CD4-positive, alpha-beta T cell treated with Interleukin-21 for 1 hour (primary cell): Measurements from ENCODE around the gene CX3CL1.
"Not testable (repeated sequence)": the region's sequence is repeated elsewhere in the genome, so short reads cannot be mapped to it uniquely, and the experiment has no call there.

Experiments used
- DNase-seq: peaks from one replicate; pipeline ENCODE4 v3.0.0-alpha.2; 2020

Gene CX3CL1

DNA sequence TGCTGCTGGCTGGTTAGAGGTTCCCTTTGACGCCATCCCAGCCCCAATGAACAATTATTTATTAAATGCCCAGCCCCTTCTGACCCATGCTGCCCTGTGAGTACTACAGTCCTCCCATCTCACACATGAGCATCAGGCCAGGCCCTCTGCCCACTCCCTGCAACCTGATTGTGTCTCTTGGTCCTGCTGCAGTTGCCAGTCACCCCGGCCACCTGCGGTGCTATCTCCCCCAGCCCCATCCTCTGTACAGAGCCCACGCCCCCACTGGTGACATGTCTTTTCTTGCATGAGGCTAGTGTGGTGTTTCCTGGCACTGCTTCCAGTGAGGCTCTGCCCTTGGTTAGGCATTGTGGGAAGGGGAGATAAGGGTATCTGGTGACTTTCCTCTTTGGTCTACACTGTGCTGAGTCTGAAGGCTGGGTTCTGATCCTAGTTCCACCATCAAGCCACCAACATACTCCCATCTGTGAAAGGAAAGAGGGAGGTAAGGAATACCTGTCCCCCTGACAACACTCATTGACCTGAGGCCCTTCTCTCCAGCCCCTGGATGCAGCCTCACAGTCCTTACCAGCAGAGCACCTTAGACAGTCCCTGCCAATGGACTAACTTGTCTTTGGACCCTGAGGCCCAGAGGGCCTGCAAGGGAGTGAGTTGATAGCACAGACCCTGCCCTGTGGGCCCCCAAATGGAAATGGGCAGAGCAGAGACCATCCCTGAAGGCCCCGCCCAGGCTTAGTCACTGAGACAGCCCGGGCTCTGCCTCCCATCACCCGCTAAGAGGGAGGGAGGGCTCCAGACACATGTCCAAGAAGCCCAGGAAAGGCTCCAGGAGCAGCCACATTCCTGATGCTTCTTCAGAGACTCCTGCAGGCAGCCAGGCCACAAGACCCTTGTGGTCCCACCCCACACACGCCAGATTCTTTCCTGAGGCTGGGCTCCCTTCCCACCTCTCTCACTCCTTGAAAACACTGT, 11.3 kb downstream of the CX3CL1 start:
- no peak for DNase-seq

GRCh38 chr16:57384248-57385070, 12.2 kb downstream of the CX3CL1 start:
- DNase-seq = no peak

- DNase-seq = no peak
Observed at GRCh38 chr16:57385083-57385482, 12.8 kb downstream of the CX3CL1 start.

GRCh38 chr16:57386381-57386951, 14.2 kb downstream of the CX3CL1 start:
- no peak for DNase-seq

- DNase-seq = no peak
Observed at GRCh38 chr16:57387598-57388354, 15.5 kb downstream of the CX3CL1 start.

GRCh38 chr16:57388359-57389086, 16.2 kb downstream of the CX3CL1 start:
- DNase-seq = no peak

DNA sequence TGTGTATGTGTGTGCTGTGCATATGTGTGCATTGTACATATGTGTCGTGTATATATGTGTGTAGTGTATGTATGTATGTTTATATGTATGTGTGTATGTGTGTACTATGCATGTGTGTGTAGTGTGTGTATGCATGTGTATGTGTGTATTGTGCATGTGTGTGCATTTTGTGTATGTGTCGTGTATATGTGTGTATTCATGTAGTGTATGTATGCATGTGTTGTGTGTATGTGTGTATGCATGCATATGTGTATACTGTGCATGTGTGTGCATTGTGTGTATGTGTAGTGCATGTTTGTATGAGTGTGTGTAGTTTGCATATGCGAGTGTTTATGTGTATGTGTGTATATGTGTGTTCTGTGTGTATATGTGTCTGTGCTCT, 16.8 kb downstream of the CX3CL1 start:
- no peak for DNase-seq

GRCh38 chr16:57390636-57391295, 18.5 kb downstream of the CX3CL1 start:
- no peak for DNase-seq

GRCh38 chr16:57391300-57391699, 19.0 kb downstream of the CX3CL1 start:
- no peak for DNase-seq

- no peak for DNase-seq
Observed at GRCh38 chr16:57391708-57392107, 19.4 kb downstream of the CX3CL1 start.

DNA sequence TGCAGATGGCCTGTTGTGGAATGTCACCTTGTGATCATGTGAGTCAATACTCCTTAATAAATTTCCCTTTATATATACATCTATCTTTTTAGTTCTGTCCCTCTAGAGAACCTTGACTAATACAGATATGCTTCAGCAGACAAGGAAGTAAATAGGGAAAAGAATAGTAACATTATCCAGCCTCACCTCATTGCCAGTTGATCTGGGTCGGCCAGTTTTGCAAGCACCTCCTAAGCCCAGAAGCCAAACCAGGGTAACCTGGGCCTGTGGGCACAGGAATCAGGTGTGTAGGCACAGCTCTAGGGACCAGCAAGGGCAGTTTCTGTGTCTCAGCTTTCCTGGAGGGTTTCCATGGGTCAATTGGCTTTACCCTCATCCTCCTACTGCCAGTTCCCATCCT, 20.4 kb downstream of the CX3CL1 start:
- no peak for DNase-seq

DNA sequence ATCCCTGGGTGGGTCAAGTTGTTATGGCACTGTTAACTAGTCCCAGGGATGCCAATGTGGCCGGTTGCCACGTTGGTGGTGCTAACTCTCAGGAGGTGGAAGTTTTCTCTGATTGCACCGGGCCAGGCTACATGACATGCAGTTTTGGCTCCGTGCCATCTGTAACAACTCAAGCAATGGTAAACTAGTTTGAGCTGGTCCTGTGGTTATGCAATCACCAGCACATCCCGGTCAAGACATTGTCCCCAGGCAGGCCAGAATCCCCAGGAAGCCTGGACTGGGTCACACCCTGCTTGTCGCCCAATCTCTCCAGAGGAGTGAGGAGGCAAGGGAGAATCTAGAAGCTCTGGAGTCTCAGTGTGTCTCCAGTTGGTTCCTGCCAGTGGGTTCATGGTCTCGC, 22.2 kb downstream of the CX3CL1 start:
- DNase-seq = no peak

- DNase-seq = no peak
Observed at GRCh38 chr16:57395026-57395425, 22.7 kb downstream of the CX3CL1 start.

GRCh38 chr16:57396786-57397185, 24.5 kb downstream of the CX3CL1 start:
- DNase-seq = no peak

- not testable (repeated sequence) for DNase-seq
Observed at GRCh38 chr16:57397493-57397892, 25.2 kb downstream of the CX3CL1 start.

- DNase-seq = no peak
Observed at GRCh38 chr16:57401943-57402640, 29.8 kb downstream of the CX3CL1 start.

- DNase-seq = no peak
Observed at GRCh38 chr16:57403965-57404817, 31.9 kb downstream of the CX3CL1 start, which contains the start of gene CCL17. CCL17 (plus strand) TSS chr16:57404767; CDS start chr16:57413933, 9,166 bp downstream.

- DNase-seq = no peak
Observed at GRCh38 chr16:57405097-57405496, 32.8 kb downstream of the CX3CL1 start.

DNA sequence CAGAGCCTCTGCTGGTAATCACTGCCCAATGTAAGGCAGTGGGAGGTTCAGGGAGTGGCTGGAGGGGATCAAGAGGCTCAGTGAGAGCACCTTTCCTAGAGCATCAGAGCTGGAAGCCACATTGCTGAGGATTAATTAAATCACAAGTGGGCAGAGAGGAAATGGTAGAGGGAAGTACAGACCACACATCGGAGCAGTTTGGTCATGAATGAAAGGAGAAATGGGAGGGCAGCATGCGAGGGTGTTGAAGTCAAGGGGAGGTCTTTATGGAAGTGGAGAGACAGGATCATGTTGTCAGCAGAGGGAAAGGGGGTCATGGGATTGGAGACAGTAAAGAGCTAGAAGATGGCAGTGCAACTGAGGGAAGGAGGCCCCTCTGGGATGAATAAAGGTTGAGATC, 34.6 kb downstream of the CX3CL1 start:
- DNase-seq = no peak
